Subcutaneous adipose tissue (tissue), 4 donors: ENCODE measurements around the gene UGT1A5. TPM values are rescaled to one million over a fixed set of nuclear protein-coding genes. Genes with fewer than 3 reads are reported as not detected.

Experiments
- total RNA-seq, 4 donors: library from RNA; depleted of rRNA; stranded (reverse); fragments of >200 nt; gene quantifications; one replicate each; pipeline ENCODE4 v1.1.0, GENCODE V29; 2016
- TF ChIP-seq, protein P1 (sequence below): fragments of 450-650 bp; IDR thresholded peaks from one replicate; pipeline ENCODE4 v1.5.1; 2016; ENCODE audit warnings: low read depth, mild to moderate bottlenecking, control low read depth, antibody characterized with exemption, moderate library complexity

The UGT1A5 gene
- total RNA-seq, 4 donors from 2014 or later: not detected

DNA sequence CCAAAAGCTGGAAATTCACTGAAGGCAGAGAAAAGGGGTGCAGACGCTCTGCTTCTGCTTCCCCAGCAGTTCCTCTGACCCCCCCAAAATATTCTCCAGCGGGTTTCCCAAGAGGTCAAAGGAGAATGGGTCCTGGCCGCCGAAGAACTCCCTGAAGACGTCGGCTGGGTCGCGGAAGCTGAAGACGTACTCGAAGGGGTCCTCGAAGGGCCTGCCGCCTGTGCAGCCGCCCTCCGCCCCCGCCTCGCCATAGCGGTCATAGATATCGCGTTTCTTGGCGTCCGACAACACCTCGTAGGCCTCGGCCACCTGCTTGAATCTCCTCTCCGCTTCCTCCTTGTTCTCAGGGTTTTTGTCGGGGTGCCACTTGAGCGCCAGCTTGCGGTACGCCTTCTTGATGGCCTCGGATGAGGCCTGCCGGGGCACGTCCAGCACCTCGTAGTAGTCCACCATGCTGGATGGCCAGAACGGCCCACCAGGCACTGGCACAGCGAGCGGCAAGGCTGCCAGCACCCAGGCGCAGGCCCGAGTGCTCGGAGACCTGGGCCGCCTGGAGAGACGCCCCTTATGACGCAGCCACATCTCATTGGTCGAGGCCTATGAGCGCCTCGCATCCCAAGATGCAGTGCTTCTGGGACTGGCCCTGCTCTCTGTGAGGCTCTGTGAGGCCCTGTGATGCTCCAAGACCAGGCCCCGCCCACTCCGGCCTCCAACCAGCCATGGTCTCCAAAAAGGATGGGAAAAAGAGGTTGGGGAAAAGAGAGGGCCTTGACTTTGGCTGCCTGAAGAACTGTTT, 31.0 kb downstream of the UGT1A5 start:
- TF ChIP-seq, protein P1, sequence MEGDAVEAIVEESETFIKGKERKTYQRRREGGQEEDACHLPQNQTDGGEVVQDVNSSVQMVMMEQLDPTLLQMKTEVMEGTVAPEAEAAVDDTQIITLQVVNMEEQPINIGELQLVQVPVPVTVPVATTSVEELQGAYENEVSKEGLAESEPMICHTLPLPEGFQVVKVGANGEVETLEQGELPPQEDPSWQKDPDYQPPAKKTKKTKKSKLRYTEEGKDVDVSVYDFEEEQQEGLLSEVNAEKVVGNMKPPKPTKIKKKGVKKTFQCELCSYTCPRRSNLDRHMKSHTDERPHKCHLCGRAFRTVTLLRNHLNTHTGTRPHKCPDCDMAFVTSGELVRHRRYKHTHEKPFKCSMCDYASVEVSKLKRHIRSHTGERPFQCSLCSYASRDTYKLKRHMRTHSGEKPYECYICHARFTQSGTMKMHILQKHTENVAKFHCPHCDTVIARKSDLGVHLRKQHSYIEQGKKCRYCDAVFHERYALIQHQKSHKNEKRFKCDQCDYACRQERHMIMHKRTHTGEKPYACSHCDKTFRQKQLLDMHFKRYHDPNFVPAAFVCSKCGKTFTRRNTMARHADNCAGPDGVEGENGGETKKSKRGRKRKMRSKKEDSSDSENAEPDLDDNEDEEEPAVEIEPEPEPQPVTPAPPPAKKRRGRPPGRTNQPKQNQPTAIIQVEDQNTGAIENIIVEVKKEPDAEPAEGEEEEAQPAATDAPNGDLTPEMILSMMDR: no peak

DNA sequence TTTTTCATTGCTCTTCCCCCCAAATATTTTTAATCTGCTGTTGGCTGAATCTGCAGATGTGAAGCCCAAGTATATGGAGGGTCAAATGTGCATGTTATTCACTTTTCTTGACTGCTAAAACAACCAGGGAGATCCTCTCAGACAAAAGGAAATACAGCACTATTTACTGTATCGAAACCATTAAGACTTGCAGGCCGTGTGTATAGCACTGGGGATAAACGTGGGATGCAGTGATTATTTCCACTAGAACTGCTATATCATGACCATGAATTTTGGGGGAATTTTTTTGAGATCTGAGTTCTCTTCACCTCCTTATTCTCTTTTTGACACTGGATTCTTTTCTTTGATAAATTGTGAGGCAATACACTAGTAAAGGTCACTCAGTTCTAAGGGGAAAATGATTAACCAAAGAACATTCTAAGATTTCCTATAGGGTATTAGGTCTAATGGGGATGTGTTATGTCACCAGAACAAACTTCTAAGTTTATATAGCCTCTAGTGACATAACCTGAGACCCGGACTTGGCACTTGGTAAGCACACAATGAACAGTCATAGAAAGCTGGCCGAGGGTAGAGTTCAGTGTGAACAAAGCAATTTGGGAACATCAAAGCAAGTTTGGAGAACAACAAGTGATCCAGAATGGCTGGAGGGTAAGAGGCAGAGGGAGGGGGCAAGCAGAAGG, 32.5 kb downstream of the UGT1A5 start:
- TF ChIP-seq, protein P1: no peak

DNA sequence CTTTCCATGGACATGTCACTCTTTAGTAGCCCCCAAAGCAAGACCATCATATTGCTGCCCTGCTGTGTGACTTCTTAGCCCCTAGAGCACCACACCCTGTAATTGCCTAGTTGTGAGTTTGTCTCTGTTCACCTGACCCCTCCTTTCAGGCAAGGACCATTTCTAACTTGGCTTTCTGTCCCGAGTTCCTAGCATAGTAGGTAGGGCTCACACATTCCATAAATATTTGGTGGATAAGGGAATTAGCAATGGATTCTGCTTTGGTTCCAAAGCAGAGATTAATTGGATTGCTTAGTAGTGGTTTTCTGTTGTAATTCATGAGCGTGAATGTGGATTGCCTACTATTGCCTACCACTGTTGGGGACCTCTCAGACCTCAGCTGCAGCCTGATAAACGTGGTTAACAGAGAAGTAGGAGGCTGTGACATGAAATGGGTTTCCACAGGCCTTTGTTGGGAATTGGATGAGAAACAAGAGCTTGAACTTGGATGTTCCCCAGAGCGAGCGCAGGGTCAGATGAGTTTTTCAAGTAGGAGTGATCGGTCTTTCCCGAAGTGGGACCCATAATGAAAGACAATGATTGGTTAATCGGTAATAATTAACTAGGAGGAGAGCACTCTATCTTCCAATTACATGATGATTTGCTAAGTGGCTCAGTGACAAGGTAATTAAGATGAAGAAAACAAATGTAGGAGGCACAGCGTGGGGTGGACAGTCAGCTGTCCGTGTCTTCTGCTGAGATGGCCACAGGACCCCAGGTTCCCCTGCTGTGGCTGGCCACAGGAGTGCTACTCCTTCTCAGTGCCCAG, 34.0 kb downstream of the UGT1A5 start:
- TF ChIP-seq, protein P1: no peak

DNA sequence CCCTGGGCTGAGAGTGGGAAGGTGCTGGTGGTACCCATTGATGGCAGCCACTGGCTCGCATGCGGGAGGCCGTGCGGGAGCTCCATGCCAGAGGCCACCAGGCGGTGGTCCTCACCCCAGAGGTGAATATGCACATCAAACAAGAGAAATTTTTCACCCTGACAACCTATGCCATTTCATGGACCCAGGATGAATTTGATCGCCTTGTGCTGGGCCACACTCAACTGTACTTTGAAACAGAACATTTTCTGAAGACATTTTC, 34.5 kb downstream of the UGT1A5 start:
- TF ChIP-seq, protein P1: no peak

DNA sequence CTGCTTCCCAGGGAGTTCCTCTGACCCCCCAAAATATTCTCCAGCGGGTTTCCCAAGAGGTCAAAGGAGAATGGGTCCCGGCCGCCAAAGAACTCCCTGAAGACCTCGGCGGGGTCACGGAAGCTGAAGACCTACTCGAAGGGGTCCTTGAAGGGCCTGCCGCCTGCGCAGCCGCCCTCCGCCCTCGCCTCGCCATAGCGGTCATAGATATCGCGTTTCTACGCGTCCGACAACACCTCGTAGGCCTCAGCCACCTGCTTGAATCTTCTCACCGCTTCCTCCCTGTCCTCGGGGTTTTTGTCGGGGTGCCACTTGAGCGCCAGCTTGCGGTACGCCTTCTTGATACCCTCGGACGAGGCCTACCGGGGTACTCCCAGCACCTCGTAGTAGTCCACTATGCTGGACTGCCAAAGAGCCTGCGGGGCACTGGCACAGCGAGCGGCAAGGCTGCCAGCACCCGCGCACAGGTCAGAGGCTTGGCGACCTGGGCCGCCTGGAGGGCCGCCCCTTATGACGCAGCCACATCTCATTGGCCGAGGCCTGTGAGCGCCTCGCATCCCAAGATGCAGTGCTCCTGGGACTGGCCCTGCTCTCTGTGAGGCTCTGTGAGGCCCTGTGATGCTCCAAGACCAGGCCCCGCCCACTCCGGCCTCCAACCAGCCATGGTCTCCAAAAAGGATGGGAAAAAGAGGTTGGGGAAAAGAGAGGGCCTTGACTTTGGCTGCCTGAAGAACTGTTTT, 42.3 kb downstream of the UGT1A5 start:
- TF ChIP-seq, protein P1: no peak

DNA sequence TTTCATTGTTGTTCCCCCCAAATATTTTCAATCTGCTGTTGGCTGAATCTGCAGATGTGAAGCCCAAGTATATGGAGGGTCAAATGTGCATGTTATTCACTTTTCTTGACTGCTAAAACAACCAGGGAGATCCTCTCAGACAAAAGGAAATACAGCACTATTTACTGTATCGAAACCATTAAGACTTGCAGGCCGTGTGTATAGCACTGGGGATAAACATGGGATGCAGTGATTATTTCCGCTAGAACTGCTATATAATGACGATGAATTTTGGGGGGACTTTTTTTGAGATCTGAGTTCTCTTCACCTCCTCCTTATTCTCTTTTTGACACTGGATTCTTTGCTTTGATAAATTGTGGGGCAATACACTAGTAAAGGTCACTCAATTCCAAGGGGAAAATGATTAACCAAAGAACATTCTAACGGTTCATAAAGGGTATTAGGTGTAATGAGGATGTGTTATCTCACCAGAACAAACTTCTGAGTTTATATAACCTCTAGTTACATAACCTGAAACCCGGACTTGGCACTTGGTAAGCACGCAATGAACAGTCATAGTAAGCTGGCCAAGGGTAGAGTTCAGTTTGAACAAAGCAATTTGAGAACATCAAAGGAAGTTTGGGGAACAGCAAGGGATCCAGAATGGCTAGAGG, 43.8 kb downstream of the UGT1A5 start:
- TF ChIP-seq, protein P1: no peak
